Osteocyte (in vitro differentiated cells): ENCODE measurements around the gene NUDT16. TPM values are rescaled to one million over a fixed set of nuclear protein-coding genes. Genes with fewer than 3 reads are reported as not detected.

Experiments used
- DNase-seq: peaks from one replicate; pipeline ENCODE4 v3.0.0; 2021; ENCODE audit warnings: mixed read lengths; ENCODE audit not compliant: unreplicated experiment; ENCODE audit errors: extremely low spot score
- H3K27ac Mint-ChIP-seq: one replicate; pipeline ENCODE4 v1.8.0; 2021; ENCODE audit warnings: mild to moderate bottlenecking, mixed read lengths; ENCODE audit not compliant: unreplicated experiment
- H3K27me3 Mint-ChIP-seq: one replicate; pipeline ENCODE4 v1.8.0; 2021; ENCODE audit warnings: mixed read lengths; ENCODE audit not compliant: unreplicated experiment
- H3K36me3 Mint-ChIP-seq: one replicate; pipeline ENCODE4 v1.8.0; 2021; ENCODE audit warnings: mixed read lengths; ENCODE audit not compliant: unreplicated experiment
- H3K4me1 Mint-ChIP-seq: one replicate; pipeline ENCODE4 v1.8.0; 2021; ENCODE audit warnings: mixed read lengths; ENCODE audit not compliant: unreplicated experiment
- H3K4me3 Mint-ChIP-seq: one replicate; pipeline ENCODE4 v1.8.0; 2021; ENCODE audit warnings: mild to moderate bottlenecking, moderate library complexity, mixed read lengths; ENCODE audit not compliant: unreplicated experiment
- H3K9me3 Mint-ChIP-seq: one replicate; pipeline ENCODE4 v1.8.0; 2021; ENCODE audit warnings: mixed read lengths; ENCODE audit not compliant: unreplicated experiment
- CTCF ChIP-seq: fragments of 200-600 bp; sonication (generic); IDR thresholded peaks from 2 replicates; pipeline ENCODE4 v1.5.0; 2021; ENCODE audit warnings: antibody characterized with exemption, mild to moderate bottlenecking, moderate library complexity
- total RNA-seq: library from RNA; stranded (reverse); gene quantifications from 2 replicates; pipeline ENCODE4 v1.2.1, GENCODE V29; 2021

The NUDT16 gene
- total RNA-seq, 1 donor from 2014 or later, result 16.4 TPM

DNA sequence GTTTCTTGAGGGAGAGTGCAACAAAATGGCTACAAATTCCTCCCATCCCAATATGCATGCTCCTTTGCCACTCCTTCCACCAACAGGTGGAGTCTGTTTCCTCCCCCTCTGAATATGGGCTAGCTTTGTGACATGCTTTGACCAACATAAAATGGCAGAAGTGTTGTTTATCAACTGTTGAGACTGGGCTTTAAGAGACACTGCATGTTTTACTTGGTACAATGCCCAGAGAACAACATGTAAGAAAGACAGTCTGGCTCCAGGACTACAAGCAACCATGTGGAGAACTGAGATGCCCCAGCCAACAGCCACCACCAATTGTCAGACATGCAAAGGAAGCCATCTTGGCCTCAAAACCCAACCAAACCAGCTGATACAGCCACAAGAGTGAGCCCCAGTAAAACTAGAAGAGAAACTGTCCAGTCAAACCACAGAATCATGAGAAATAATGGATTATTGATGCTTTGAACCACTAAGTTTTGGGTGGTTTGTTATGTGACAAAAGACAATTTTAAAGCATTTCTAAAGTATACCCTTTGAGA lies 40.5 kb downstream of the NUDT16 start:
- no peaks in the 10 kb centered on the region for H3K36me3 Mint-ChIP-seq
- DNase-seq, result no peak
- H3K27ac Mint-ChIP-seq, result no peak overlapping the region
- H3K4me1 Mint-ChIP-seq, result no peaks in the 10 kb centered on the region
- peaks cover 4% of the 10 kb centered on the region for H3K27me3 Mint-ChIP-seq
- H3K9me3 Mint-ChIP-seq, result no peaks in the 10 kb centered on the region
- no peak overlapping the region for H3K4me3 Mint-ChIP-seq
- TF ChIP-seq CTCF, result no peak

- no peak for TF ChIP-seq CTCF
- no peak overlapping the region for H3K27ac Mint-ChIP-seq
- no peaks in the 10 kb centered on the region for H3K36me3 Mint-ChIP-seq
- H3K27me3 Mint-ChIP-seq, result peaks cover 4% of the 10 kb centered on the region
- no peaks in the 10 kb centered on the region for H3K9me3 Mint-ChIP-seq
- DNase-seq, result no peak
- no peak overlapping the region for H3K4me3 Mint-ChIP-seq
- no peaks in the 10 kb centered on the region for H3K4me1 Mint-ChIP-seq
Measured at GRCh38 chr3:131427226-131427625, 45.7 kb downstream of the NUDT16 start.

GRCh38 chr3:131431754-131432153 lies 50.2 kb downstream of the NUDT16 start:
- H3K4me3 Mint-ChIP-seq, result no peak overlapping the region

GRCh38 chr3:131432441-131432840 lies 50.9 kb downstream of the NUDT16 start:
- no peak for DNase-seq
- no peaks in the 10 kb centered on the region for H3K4me1 Mint-ChIP-seq
- peaks cover 14% of the 10 kb centered on the region for H3K27me3 Mint-ChIP-seq
- TF ChIP-seq CTCF, result no peak
- H3K27ac Mint-ChIP-seq, result no peak overlapping the region
- no peaks in the 10 kb centered on the region for H3K9me3 Mint-ChIP-seq
- H3K36me3 Mint-ChIP-seq, result no peaks in the 10 kb centered on the region
- no peak overlapping the region for H3K4me3 Mint-ChIP-seq

More at GRCh38 chr3:131431754-131432153, 50.2 kb downstream of the NUDT16 start:
- no peaks in the 10 kb centered on the region for H3K9me3 Mint-ChIP-seq
- no peak for TF ChIP-seq CTCF
- H3K27ac Mint-ChIP-seq, result no peak overlapping the region
- no peaks in the 10 kb centered on the region for H3K4me1 Mint-ChIP-seq
- H3K36me3 Mint-ChIP-seq, result no peaks in the 10 kb centered on the region
- H3K27me3 Mint-ChIP-seq, result peaks cover 10% of the 10 kb centered on the region
- DNase-seq, result no peak

GRCh38 chr3:131435000-131435399 lies 53.4 kb downstream of the NUDT16 start:
- Mint-ChIP-seq H3K27ac (no peak overlapping the region), H3K4me1 (no peaks in the 10 kb centered on the region), H3K9me3 (no peaks in the 10 kb centered on the region), H3K27me3 (peaks cover 18% of the 10 kb centered on the region), H3K4me3 (no peak overlapping the region), H3K36me3 (no peaks in the 10 kb centered on the region)
- no peak for DNase-seq
- no peak for TF ChIP-seq CTCF

Other genes with a start within 250 kb of the NUDT16 start
- gene MRPL3, start 121.2 kb downstream of the NUDT16 start, total RNA-seq, result 37.4 and 39.9 TPM in 2 replicates